Measurements from ENCODE around the gene ZBTB7A. TPM values are rescaled to one million over a fixed set of nuclear protein-coding genes. Genes with fewer than 3 reads are reported as not detected.

ZBTB7A gene
- total and polyA plus RNA-seq, 2 of the 4 experiments (the other 2 are of a cell fraction) = 3.2 to 10.3 TPM

- Histone ChIP-seq H3K9ac (ENCODE audit: low read depth, low read length) (no peak overlapping the region), H3K27me3 (ENCODE audit: control insufficient read depth, insufficient read depth, low read length) (no peaks in the 10 kb centered on the region), H3K56ac (ENCODE audit: extremely low read depth, insufficient read depth, low read length) (no peak overlapping the region), H2AK9ac (replicated peaks; ENCODE audit: low read depth, low read length, poor library complexity) (no peak overlapping the region), H3K27ac (ENCODE audit: insufficient read depth, low read length) (no peak overlapping the region), H3K4me1 (ENCODE audit: control insufficient read depth, insufficient read depth, low read length) (peaks cover 2% of the 10 kb centered on the region), H4K8ac (ENCODE audit: low read depth in 2 of 2, low read length in 2 of 2) (no peak overlapping the region), H3K23ac (ENCODE audit: low read depth, low read length) (no peak overlapping the region), H2BK15ac (ENCODE audit: low read depth, low read length) (no peak overlapping the region), H2BK120ac (ENCODE audit: low read depth, low read length) (no peak overlapping the region), H3K4ac (ENCODE audit: low read depth, low read length) (no peak overlapping the region), H4K91ac (ENCODE audit: insufficient read depth, low read depth, low read length) (no peak overlapping the region), H2AFZ (replicated peaks; ENCODE audit: low read length, poor library complexity) (no peak overlapping the region), H2BK5ac (ENCODE audit: low read depth, low read length, poor library complexity, severe bottlenecking) (no peak overlapping the region), H3K4me2 (ENCODE audit: low read depth, low read length) (no peak overlapping the region), H3K14ac (replicated peaks; ENCODE audit: low read depth, low read length) (no peak overlapping the region), H4K5ac (ENCODE audit: low read depth, low read length) (no peak overlapping the region), H3K4me3 (ENCODE audit: insufficient read depth, low read depth, low read length) (no peak overlapping the region), H2BK20ac (ENCODE audit: low read depth, low read length) (no peak overlapping the region), H4K20me1 (ENCODE audit: insufficient read depth, low read length) (peaks cover 82% of the 10 kb centered on the region), H3K36me3 (ENCODE audit: control insufficient read depth, insufficient read depth, low read length) (peaks cover 50% of the 10 kb centered on the region), H3K9me3 (ENCODE audit: control insufficient read depth, insufficient read depth, low read length) (no peaks in the 10 kb centered on the region), H3K9me1 (ENCODE audit: insufficient read depth, low read length) (peaks cover 3% of the 10 kb centered on the region; the same call in 1 of the 2 replicates), H3K18ac (ENCODE audit: low read depth, low read length) (no peak overlapping the region), H3K79me1 (ENCODE audit: low read depth in 1 of 2, low read length in 2 of 2) (peaks cover 7 to 62% of the 10 kb centered on the region in 2 experiments), H2AK5ac (ENCODE audit: low read depth, low read length) (no peak overlapping the region)
- no CpG with 5 or more reads among the region's 7 CpGs for WGBS, 2 experiments (ENCODE audit: extremely low coverage in 2 of 2, insufficient read length in 1 of 2)
- TF ChIP-seq ELK1 (IDR thresholded peaks at IDR 0.05; ENCODE audit: borderline replicate concordance, low read depth, low read length) (no peak), MXI1 (IDR thresholded peaks at IDR 0.05; ENCODE audit: borderline replicate concordance, low read depth, low read length) (no peak), RFX5 (IDR thresholded peaks at IDR 0.05; ENCODE audit: low read depth, low read length) (no peak), CTCF (conservative IDR thresholded peaks at IDR 0.05; ENCODE audit: low read depth, low read length) (no peak), RCOR1 (IDR thresholded peaks at IDR 0.05; ENCODE audit: insufficient replicate concordance, low read length) (no peak), CEBPB (IDR thresholded peaks at IDR 0.05; ENCODE audit: low read depth, low read length) (no peak), MAFK (IDR thresholded peaks at IDR 0.05; ENCODE audit: low read depth, low read length) (no peak)
- ATAC-seq (ENCODE audit: low read depth) = no peak
- CTCF ChIA-PET = no interaction called here
- no peak for DNase-seq
- in situ Hi-C loops (cut with MboI; ENCODE audit: low sequenced_read_pairs) = no loop called here
- POLR2A ChIA-PET (ENCODE audit: unreplicated experiment) = no interaction called here
- intact Hi-C loops (cut with micrococcal nuclease) = no loop called here
- BruUV-seq (replicated peaks) = no TSS peak
- dilution Hi-C loops (cut with HindIII; ENCODE audit: low sequenced_read_pairs, unreplicated experiment) = no loop called here
Observed at GRCh38 chr19:4046362-4046691, 20.4 kb downstream of the ZBTB7A start.
